ENCODE data around the gene EEF2. TPM values are rescaled to one million over a fixed set of nuclear protein-coding genes. Genes with fewer than 3 reads are reported as not detected.
A peak's percentile ranks its signal among the peaks of the same experiment; 100 is the strongest.

Gene EEF2
- total RNA-seq, 2 donors from 2014 or later = 1,913 to 2,886 TPM

GRCh38 chr19:3979674-3980352 lies 5.5 kb downstream of the EEF2 start:
- Histone ChIP-seq H3K36me3 (ENCODE audit: control insufficient read depth, insufficient read depth, low read length) (peaks cover 97% of the 10 kb centered on the region), H3K9ac (ENCODE audit: extremely low read depth, low read length, poor library complexity, severe bottlenecking) (no peak overlapping the region), H3K9me3 (ENCODE audit: control insufficient read depth, low read length) (no peaks in the 10 kb centered on the region), H3K4me3 (ENCODE audit: low read length) (no peak overlapping the region), H3K4me1 (ENCODE audit: control insufficient read depth, insufficient read depth, low read length) (peaks cover 12% of the 10 kb centered on the region), H3K27ac (ENCODE audit: low read depth, low read length) (no peak overlapping the region), H3K27me3 (ENCODE audit: control insufficient read depth, insufficient read depth, low read length, poor library complexity, severe bottlenecking) (no peaks in the 10 kb centered on the region)
- no peak for TF ChIP-seq CTCF (conservative IDR thresholded peaks at IDR 0.05)
- H3K4me3 Mint-ChIP-seq = no peak overlapping the region
- peak; percentile 53 for DNase-seq
- no peaks in the 10 kb centered on the region for H3K9me3 Mint-ChIP-seq
- H3K36me3 Mint-ChIP-seq (ENCODE audit: low read depth) = peaks cover 91% of the 10 kb centered on the region
- WGBS, 2 experiments (ENCODE audit: insufficient coverage in 1 of 2, insufficient read length in 1 of 2) = 94 to 96% methylated on average over 23 to 25 of the region's 25 CpGs
- H3K27ac Mint-ChIP-seq = peak overlapping the region; percentile 35
- H3K4me1 Mint-ChIP-seq = peaks cover 22% of the 10 kb centered on the region
- no peaks in the 10 kb centered on the region for H3K27me3 Mint-ChIP-seq (ENCODE audit: insufficient read depth)

- DNase-seq = no peak
- Histone ChIP-seq H3K27ac (ENCODE audit: low read depth, low read length) (no peak overlapping the region), H3K9ac (ENCODE audit: extremely low read depth, low read length, poor library complexity, severe bottlenecking) (no peak overlapping the region), H3K4me3 (ENCODE audit: low read length) (no peak overlapping the region), H3K27me3 (ENCODE audit: control insufficient read depth, insufficient read depth, low read length, poor library complexity, severe bottlenecking) (no peaks in the 10 kb centered on the region), H3K9me3 (ENCODE audit: control insufficient read depth, low read length) (no peaks in the 10 kb centered on the region), H3K4me1 (ENCODE audit: control insufficient read depth, insufficient read depth, low read length) (peaks cover 12% of the 10 kb centered on the region), H3K36me3 (ENCODE audit: control insufficient read depth, insufficient read depth, low read length) (peaks cover 92% of the 10 kb centered on the region)
- Mint-ChIP-seq H3K36me3 (ENCODE audit: low read depth) (peaks cover 85% of the 10 kb centered on the region), H3K9me3 (no peaks in the 10 kb centered on the region), H3K27me3 (ENCODE audit: insufficient read depth) (no peaks in the 10 kb centered on the region), H3K4me3 (no peak overlapping the region), H3K4me1 (peaks cover 21% of the 10 kb centered on the region), H3K27ac (peak overlapping the region; percentile 74)
- TF ChIP-seq CTCF (conservative IDR thresholded peaks at IDR 0.05) = no peak
- 95 to 96% methylated on average over 12 to 18 of the region's 18 CpGs for WGBS, 2 experiments (ENCODE audit: insufficient coverage in 1 of 2, insufficient read length in 1 of 2)
Observed at GRCh38 chr19:3979289-3979673, 6.0 kb downstream of the EEF2 start.

- Histone ChIP-seq H3K4me3 (ENCODE audit: low read length) (no peak overlapping the region), H3K9ac (ENCODE audit: extremely low read depth, low read length, poor library complexity, severe bottlenecking) (no peak overlapping the region), H3K4me1 (ENCODE audit: control insufficient read depth, insufficient read depth, low read length) (peaks cover 12% of the 10 kb centered on the region), H3K36me3 (ENCODE audit: control insufficient read depth, insufficient read depth, low read length) (peaks cover 81% of the 10 kb centered on the region), H3K27me3 (ENCODE audit: control insufficient read depth, insufficient read depth, low read length, poor library complexity, severe bottlenecking) (no peaks in the 10 kb centered on the region), H3K27ac (ENCODE audit: low read depth, low read length) (no peak overlapping the region), H3K9me3 (ENCODE audit: control insufficient read depth, low read length) (no peaks in the 10 kb centered on the region)
- Mint-ChIP-seq H3K36me3 (ENCODE audit: low read depth) (peaks cover 74% of the 10 kb centered on the region), H3K27me3 (ENCODE audit: insufficient read depth) (no peaks in the 10 kb centered on the region), H3K27ac (peak overlapping the region; percentile 33), H3K4me1 (peaks cover 10% of the 10 kb centered on the region), H3K9me3 (no peaks in the 10 kb centered on the region), H3K4me3 (no peak overlapping the region)
- 97 to 99% methylated on average over 18 to 19 of the region's 19 CpGs for WGBS, 2 experiments (ENCODE audit: insufficient coverage in 1 of 2, insufficient read length in 1 of 2)
- peak; percentile 42 for DNase-seq
- TF ChIP-seq CTCF (conservative IDR thresholded peaks at IDR 0.05) = no peak
Observed at GRCh38 chr19:3978145-3978544, 7.1 kb downstream of the EEF2 start.

Data from endodermal cell (in vitro differentiated cells).